ENCODE results near the gene BCAS1.

Gene BCAS1

GRCh38 chr20:53972179-53972578 lies 98.2 kb downstream of the BCAS1 start:
- in situ Hi-C loops (cut with MboI; ENCODE audit: low sequenced_read_pairs): no loop called here

GRCh38 chr20:53971096-53971683 lies 99.2 kb downstream of the BCAS1 start:
- in situ Hi-C loops (cut with MboI; ENCODE audit: low sequenced_read_pairs): no loop called here

GRCh38 chr20:53970232-53970631 lies 100.2 kb downstream of the BCAS1 start:
- in situ Hi-C loops (cut with MboI; ENCODE audit: low sequenced_read_pairs): no loop called here

- in situ Hi-C loops (cut with MboI; ENCODE audit: low sequenced_read_pairs): no loop called here
Observed at GRCh38 chr20:53967527-53967926, 102.9 kb downstream of the BCAS1 start.

GRCh38 chr20:53966774-53967398 lies 103.5 kb downstream of the BCAS1 start:
- in situ Hi-C loops (cut with MboI; ENCODE audit: low sequenced_read_pairs): no loop called here

GRCh38 chr20:53964501-53965253 lies 105.7 kb downstream of the BCAS1 start:
- in situ Hi-C loops (cut with MboI; ENCODE audit: low sequenced_read_pairs): no loop called here

- in situ Hi-C loops (cut with MboI; ENCODE audit: low sequenced_read_pairs): no loop called here
Observed at GRCh38 chr20:53964067-53964466, 106.3 kb downstream of the BCAS1 start.

- in situ Hi-C loops (cut with MboI; ENCODE audit: low sequenced_read_pairs): no loop called here
Observed at GRCh38 chr20:53963635-53964034, 106.8 kb downstream of the BCAS1 start.

- in situ Hi-C loops (cut with MboI; ENCODE audit: low sequenced_read_pairs): no loop called here
Observed at GRCh38 chr20:53962388-53962787, 108.0 kb downstream of the BCAS1 start.

- in situ Hi-C loops (cut with MboI; ENCODE audit: low sequenced_read_pairs): no loop called here
Observed at GRCh38 chr20:53961527-53961926, 108.9 kb downstream of the BCAS1 start.

GRCh38 chr20:53960579-53961272 lies 109.7 kb downstream of the BCAS1 start:
- in situ Hi-C loops (cut with MboI; ENCODE audit: low sequenced_read_pairs): no loop called here

GRCh38 chr20:53959911-53960578 lies 110.3 kb downstream of the BCAS1 start:
- in situ Hi-C loops (cut with MboI; ENCODE audit: low sequenced_read_pairs): no loop called here

- in situ Hi-C loops (cut with MboI; ENCODE audit: low sequenced_read_pairs): no loop called here
Observed at GRCh38 chr20:53958260-53958659, 112.1 kb downstream of the BCAS1 start.

- in situ Hi-C loops (cut with MboI; ENCODE audit: low sequenced_read_pairs): no loop called here
Observed at GRCh38 chr20:53957451-53958172, 112.8 kb downstream of the BCAS1 start.

- in situ Hi-C loops (cut with MboI; ENCODE audit: low sequenced_read_pairs): no loop called here
Observed at GRCh38 chr20:53956013-53956715, 114.2 kb downstream of the BCAS1 start.

GRCh38 chr20:53954723-53955658 lies 115.4 kb downstream of the BCAS1 start:
- in situ Hi-C loops (cut with MboI; ENCODE audit: low sequenced_read_pairs): no loop called here

- in situ Hi-C loops (cut with MboI; ENCODE audit: low sequenced_read_pairs): no loop called here
Observed at GRCh38 chr20:53952528-53953096, 117.8 kb downstream of the BCAS1 start.

GRCh38 chr20:53950578-53950977 lies 119.8 kb downstream of the BCAS1 start:
- in situ Hi-C loops (cut with MboI; ENCODE audit: low sequenced_read_pairs): no loop called here
